AG09309 (cell line): ENCODE data around the gene PCDHGA6.
"Not testable (repeated sequence)": the region's sequence is repeated elsewhere in the genome, so short reads cannot be mapped to it uniquely, and the experiment has no call there.

ENCODE experiments used
- DNase-seq: peaks from one replicate; pipeline ENCODE4 v3.0.0-alpha.2; 2010; ENCODE audit warnings: low read depth
- H3K4me3 ChIP-seq: 2 replicates; pipeline ENCODE4 v1.5.1; 2011; ENCODE audit warnings: mild to moderate bottlenecking, low read depth, low read length, moderate library complexity; ENCODE audit not compliant: control insufficient read depth
- CTCF ChIP-seq: IDR thresholded peaks from 2 replicates; pipeline ENCODE4 v1.5.1; 2011; ENCODE audit warnings: mild to moderate bottlenecking, low read depth, low read length, inconsistent platforms; ENCODE audit not compliant: insufficient read depth, control insufficient read depth; ENCODE audit errors: missing control alignments

PCDHGA6 gene

GRCh38 chr5:141342773-141343172 is 30.9 kb upstream of the PCDHGA6 start:
- H3K4me3 ChIP-seq, result no peak overlapping the region
- no peak for DNase-seq
- no peak for TF ChIP-seq CTCF

- peak within 1 kb of the TSS; percentile 38 for H3K4me3 ChIP-seq
- no peak for DNase-seq
- peak; percentile 61 for TF ChIP-seq CTCF
Observed at GRCh38 chr5:141343242-141343952, 30.3 kb upstream of the PCDHGA6 start, which contains the start of gene PCDHGA3. Gene PCDHGA3 (plus strand): TSS chr5:141343829. CDS start chr5:141344034, 205 bp downstream.

GRCh38 chr5:141343953-141344463 is 29.7 kb upstream of the PCDHGA6 start:
- H3K4me3 ChIP-seq, result peak overlapping the region; percentile 38
- TF ChIP-seq CTCF, result no peak
- no peak for DNase-seq

- H3K4me3 ChIP-seq, result no peak overlapping the region
- DNase-seq, result no peak
- TF ChIP-seq CTCF, result no peak
Observed at GRCh38 chr5:141345327-141345726, 28.4 kb upstream of the PCDHGA6 start.

GRCh38 chr5:141346017-141346416 is 27.7 kb upstream of the PCDHGA6 start:
- not testable (repeated sequence) for H3K4me3 ChIP-seq, DNase-seq

- peak within 1 kb of the TSS; percentile 12 for H3K4me3 ChIP-seq
- no peak for DNase-seq
- peak; percentile 64 for TF ChIP-seq CTCF
Observed at GRCh38 chr5:141349917-141350619, 23.6 kb upstream of the PCDHGA6 start, which contains the start of gene PCDHGB1. Gene PCDHGB1 (plus strand): TSS chr5:141350099. CDS start chr5:141350261, 162 bp downstream.

GRCh38 chr5:141351591-141351990 is 22.1 kb upstream of the PCDHGA6 start:
- H3K4me3 ChIP-seq, result no peak overlapping the region
- no peak for DNase-seq
- no peak for TF ChIP-seq CTCF
